Karpas-422 (cell line): ENCODE measurements around the gene TNFRSF18. TPM values are rescaled to one million over a fixed set of nuclear protein-coding genes. Genes with fewer than 3 reads are reported as not detected.

ENCODE experiments used
- DNase-seq: peaks from one replicate; pipeline ENCODE4 v3.0.0-alpha.2; 2015
- H2AFZ ChIP-seq: fragments of 200-600 bp; sonication (generic); 2 replicates; pipeline ENCODE4 v1.6.1; 2014; ENCODE audit warnings: antibody characterized with exemption, low read length, mixed read lengths
- H3K27ac ChIP-seq: fragments of 200-600 bp; sonication (generic); 2 replicates; pipeline ENCODE4 v1.5.1; 2014; ENCODE audit warnings: mild to moderate bottlenecking, low read length, moderate library complexity
- H3K27me3 ChIP-seq: fragments of 200-600 bp; sonication (generic); 2 replicates; pipeline ENCODE4 v1.6.1; 2014; ENCODE audit warnings: low read length, mixed read lengths
- H3K36me3 ChIP-seq: fragments of 200-600 bp; sonication (generic); 2 replicates; pipeline ENCODE4 v1.6.1; 2014; ENCODE audit warnings: low read length, mixed read lengths; ENCODE audit not compliant: insufficient read depth
- H3K4me1 ChIP-seq: fragments of 200-600 bp; sonication (generic); 2 replicates; pipeline ENCODE4 v1.6.1; 2014; ENCODE audit warnings: mild to moderate bottlenecking, low read length, mixed read lengths
- H3K4me2 ChIP-seq: fragments of 200-600 bp; sonication (generic); 2 replicates; pipeline ENCODE4 v1.6.1; 2014; ENCODE audit warnings: low read length, low read depth, mild to moderate bottlenecking; ENCODE audit not compliant: poor library complexity, severe bottlenecking
- H3K4me3 ChIP-seq: fragments of 200-600 bp; sonication (generic); 2 replicates; pipeline ENCODE4 v1.5.1; 2014; ENCODE audit warnings: mild to moderate bottlenecking, antibody characterized with exemption, low read length, mixed read lengths
- H3K79me2 ChIP-seq: fragments of 200-600 bp; sonication (generic); 2 replicates; pipeline ENCODE4 v1.6.1; 2014; ENCODE audit warnings: mild to moderate bottlenecking, low read length, mixed read lengths
- H3K9ac ChIP-seq: fragments of 200-600 bp; sonication (generic); 2 replicates; pipeline ENCODE4 v1.6.0; 2014; ENCODE audit warnings: low read length
- H3K9me2 ChIP-seq: fragments of 200-600 bp; sonication (generic), shearing (Covaris generic); replicated peaks from 2 replicates; pipeline ENCODE4 v1.6.0; 2014; ENCODE audit warnings: mild to moderate bottlenecking, low read length, moderate library complexity; ENCODE audit not compliant: insufficient read depth
- H3K9me3 ChIP-seq: fragments of 300-700, 200-600 bp; sonication (generic); 2 replicates; pipeline ENCODE4 v1.6.1; 2014; ENCODE audit warnings: low read length, mixed read lengths
- H4K20me1 ChIP-seq: fragments of 200-600 bp; sonication (generic); 2 replicates; pipeline ENCODE4 v1.6.1; 2014; ENCODE audit warnings: mild to moderate bottlenecking, antibody characterized with exemption, low read length, low read depth; ENCODE audit not compliant: insufficient read depth
- total RNA-seq: library from RNA; depleted of rRNA; stranded (reverse); fragments of >200 nt; shearing (Covaris generic); gene quantifications from 2 replicates; pipeline ENCODE4 v1.2.3, GENCODE V29; 2014; ENCODE audit warnings: low replicate concordance

Gene TNFRSF18
- total RNA-seq, 1 experiment from 2014 or later, result 0.30 TPM

GRCh38 chr1:1243266-1243660 is 36.9 kb upstream of the TNFRSF18 start:
- H2AFZ ChIP-seq, result no peak overlapping the region

GRCh38 chr1:1242461-1243265 is 36.3 kb upstream of the TNFRSF18 start:
- H3K4me3 ChIP-seq, result no peak overlapping the region
- H4K20me1 ChIP-seq, result peaks cover 12% of the 10 kb centered on the region; the same call in 1 of the 2 replicates
- H3K9me2 ChIP-seq, result no peaks in the 10 kb centered on the region
- no peak overlapping the region for H2AFZ ChIP-seq
- no peaks in the 10 kb centered on the region for H3K4me1 ChIP-seq
- H3K4me2 ChIP-seq, result no peak overlapping the region
- no peaks in the 10 kb centered on the region for H3K9me3 ChIP-seq
- H3K9ac ChIP-seq, result no peak overlapping the region
- H3K27ac ChIP-seq, result no peak overlapping the region
- no peak for DNase-seq
- no peaks in the 10 kb centered on the region for H3K79me2 ChIP-seq
- H3K36me3 ChIP-seq, result no peaks in the 10 kb centered on the region
- no peaks in the 10 kb centered on the region for H3K27me3 ChIP-seq

More at GRCh38 chr1:1243266-1243660, 36.9 kb upstream of the TNFRSF18 start:
- Histone ChIP-seq H4K20me1 (peaks cover 9% of the 10 kb centered on the region; the same call in 1 of the 2 replicates), H3K4me3 (no peak overlapping the region), H3K9me3 (no peaks in the 10 kb centered on the region), H3K9ac (no peak overlapping the region), H3K79me2 (no peaks in the 10 kb centered on the region), H3K36me3 (no peaks in the 10 kb centered on the region), H3K9me2 (no peaks in the 10 kb centered on the region), H3K4me2 (no peak overlapping the region), H3K4me1 (no peaks in the 10 kb centered on the region), H3K27ac (no peak overlapping the region), H3K27me3 (no peaks in the 10 kb centered on the region)
- DNase-seq, result no peak

- no peak overlapping the region for H3K9ac ChIP-seq
These were observed 35.3 kb upstream of the TNFRSF18 start for GRCh38 chr1:1241588-1242219.

GRCh38 chr1:1240822-1241587 is 34.6 kb upstream of the TNFRSF18 start:
- no peaks in the 10 kb centered on the region for H3K36me3 ChIP-seq
- peaks cover 7% of the 10 kb centered on the region; the same call in 1 of the 2 replicates for H4K20me1 ChIP-seq
- H3K9me2 ChIP-seq, result no peaks in the 10 kb centered on the region
- H3K4me1 ChIP-seq, result no peaks in the 10 kb centered on the region
- no peak overlapping the region for H3K27ac ChIP-seq
- H3K27me3 ChIP-seq, result no peaks in the 10 kb centered on the region
- H3K9ac ChIP-seq, result no peak overlapping the region
- H3K4me3 ChIP-seq, result no peak overlapping the region
- H3K9me3 ChIP-seq, result no peaks in the 10 kb centered on the region
- H3K4me2 ChIP-seq, result no peak overlapping the region
- no peaks in the 10 kb centered on the region for H3K79me2 ChIP-seq
- no peak overlapping the region for H2AFZ ChIP-seq
- no peak for DNase-seq

More at GRCh38 chr1:1241588-1242219, 35.3 kb upstream of the TNFRSF18 start:
- Histone ChIP-seq H3K4me1 (no peaks in the 10 kb centered on the region), H3K4me3 (no peak overlapping the region), H3K79me2 (no peaks in the 10 kb centered on the region), H3K4me2 (no peak overlapping the region), H2AFZ (no peak overlapping the region), H4K20me1 (peaks cover 7% of the 10 kb centered on the region; the same call in 1 of the 2 replicates), H3K27me3 (no peaks in the 10 kb centered on the region), H3K9me3 (no peaks in the 10 kb centered on the region), H3K27ac (no peak overlapping the region), H3K9me2 (no peaks in the 10 kb centered on the region), H3K36me3 (no peaks in the 10 kb centered on the region)
- DNase-seq, result no peak

- DNase-seq, result no peak
- H3K9me3 ChIP-seq, result no peaks in the 10 kb centered on the region
- no peak overlapping the region for H3K4me3 ChIP-seq
- no peak overlapping the region for H2AFZ ChIP-seq
- no peak overlapping the region for H3K9ac ChIP-seq
- peaks cover 7% of the 10 kb centered on the region; the same call in 1 of the 2 replicates for H4K20me1 ChIP-seq
- no peak overlapping the region for H3K27ac ChIP-seq
- no peaks in the 10 kb centered on the region for H3K79me2 ChIP-seq
- H3K9me2 ChIP-seq, result no peaks in the 10 kb centered on the region
- H3K4me2 ChIP-seq, result no peak overlapping the region
- no peaks in the 10 kb centered on the region for H3K27me3 ChIP-seq
- no peaks in the 10 kb centered on the region for H3K36me3 ChIP-seq
- H3K4me1 ChIP-seq, result no peaks in the 10 kb centered on the region
These were observed 33.9 kb upstream of the TNFRSF18 start for GRCh38 chr1:1240348-1240732.

- H3K79me2 ChIP-seq, result no peaks in the 10 kb centered on the region
- no peaks in the 10 kb centered on the region for H3K36me3 ChIP-seq
- H3K4me3 ChIP-seq, result no peak overlapping the region
- no peak overlapping the region for H2AFZ ChIP-seq
- no peak overlapping the region for H3K9ac ChIP-seq
- no peak overlapping the region for H3K27ac ChIP-seq
- no peaks in the 10 kb centered on the region for H3K9me3 ChIP-seq
- H3K4me2 ChIP-seq, result no peak overlapping the region
- H3K27me3 ChIP-seq, result no peaks in the 10 kb centered on the region
- no peaks in the 10 kb centered on the region for H3K9me2 ChIP-seq
- peaks cover 7% of the 10 kb centered on the region; the same call in 1 of the 2 replicates for H4K20me1 ChIP-seq
- H3K4me1 ChIP-seq, result no peaks in the 10 kb centered on the region
- DNase-seq, result no peak
These were observed 33.4 kb upstream of the TNFRSF18 start for GRCh38 chr1:1239614-1240347.

GRCh38 chr1:1239227-1239613 is 32.8 kb upstream of the TNFRSF18 start:
- Histone ChIP-seq H2AFZ (no peak overlapping the region), H3K9me3 (no peaks in the 10 kb centered on the region), H3K9me2 (no peaks in the 10 kb centered on the region), H3K4me2 (no peak overlapping the region), H3K9ac (no peak overlapping the region), H3K27me3 (no peaks in the 10 kb centered on the region), H4K20me1 (peaks cover 7% of the 10 kb centered on the region; the same call in 1 of the 2 replicates), H3K4me1 (no peaks in the 10 kb centered on the region), H3K36me3 (no peaks in the 10 kb centered on the region), H3K79me2 (no peaks in the 10 kb centered on the region), H3K27ac (no peak overlapping the region), H3K4me3 (no peak overlapping the region)
- DNase-seq, result no peak
